AG09319 (cell line): ENCODE results near the gene TAF5L.
"Not testable (repeated sequence)": the region's sequence is repeated elsewhere in the genome, so short reads cannot be mapped to it uniquely, and the experiment has no call there.

Experiments used
- DNase-seq: peaks from one replicate; pipeline ENCODE4 v3.0.0-alpha.2; 2010; ENCODE audit warnings: low read depth; ENCODE audit errors: extremely low read depth
- TF ChIP-seq, protein P1 (sequence below): IDR thresholded peaks from 2 replicates; pipeline ENCODE4 v1.5.1; 2011; ENCODE audit warnings: low read depth, mild to moderate bottlenecking, inconsistent platforms, low read length, moderate library complexity

Gene TAF5L

DNA sequence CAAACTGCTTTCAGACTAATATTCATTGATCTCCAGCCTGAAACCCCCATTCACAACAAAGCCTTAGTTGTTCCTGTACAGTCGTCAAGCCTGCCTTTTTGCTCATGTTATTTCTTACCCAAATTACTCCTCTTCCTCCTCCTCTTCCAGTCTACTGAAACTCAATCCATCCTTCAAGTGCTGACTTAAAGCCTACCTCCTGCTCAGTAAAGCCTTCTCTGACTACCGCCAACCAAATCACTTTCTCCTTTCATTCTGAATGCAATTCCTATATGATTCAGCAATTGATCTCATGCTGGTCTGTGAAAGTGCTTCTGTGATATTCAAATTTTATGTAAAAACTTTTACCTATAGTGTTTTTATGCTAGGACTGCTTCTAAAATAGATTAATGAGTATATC, 18.6 kb downstream of the TAF5L start:
- TF ChIP-seq, protein P1, sequence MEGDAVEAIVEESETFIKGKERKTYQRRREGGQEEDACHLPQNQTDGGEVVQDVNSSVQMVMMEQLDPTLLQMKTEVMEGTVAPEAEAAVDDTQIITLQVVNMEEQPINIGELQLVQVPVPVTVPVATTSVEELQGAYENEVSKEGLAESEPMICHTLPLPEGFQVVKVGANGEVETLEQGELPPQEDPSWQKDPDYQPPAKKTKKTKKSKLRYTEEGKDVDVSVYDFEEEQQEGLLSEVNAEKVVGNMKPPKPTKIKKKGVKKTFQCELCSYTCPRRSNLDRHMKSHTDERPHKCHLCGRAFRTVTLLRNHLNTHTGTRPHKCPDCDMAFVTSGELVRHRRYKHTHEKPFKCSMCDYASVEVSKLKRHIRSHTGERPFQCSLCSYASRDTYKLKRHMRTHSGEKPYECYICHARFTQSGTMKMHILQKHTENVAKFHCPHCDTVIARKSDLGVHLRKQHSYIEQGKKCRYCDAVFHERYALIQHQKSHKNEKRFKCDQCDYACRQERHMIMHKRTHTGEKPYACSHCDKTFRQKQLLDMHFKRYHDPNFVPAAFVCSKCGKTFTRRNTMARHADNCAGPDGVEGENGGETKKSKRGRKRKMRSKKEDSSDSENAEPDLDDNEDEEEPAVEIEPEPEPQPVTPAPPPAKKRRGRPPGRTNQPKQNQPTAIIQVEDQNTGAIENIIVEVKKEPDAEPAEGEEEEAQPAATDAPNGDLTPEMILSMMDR, result no peak

DNA sequence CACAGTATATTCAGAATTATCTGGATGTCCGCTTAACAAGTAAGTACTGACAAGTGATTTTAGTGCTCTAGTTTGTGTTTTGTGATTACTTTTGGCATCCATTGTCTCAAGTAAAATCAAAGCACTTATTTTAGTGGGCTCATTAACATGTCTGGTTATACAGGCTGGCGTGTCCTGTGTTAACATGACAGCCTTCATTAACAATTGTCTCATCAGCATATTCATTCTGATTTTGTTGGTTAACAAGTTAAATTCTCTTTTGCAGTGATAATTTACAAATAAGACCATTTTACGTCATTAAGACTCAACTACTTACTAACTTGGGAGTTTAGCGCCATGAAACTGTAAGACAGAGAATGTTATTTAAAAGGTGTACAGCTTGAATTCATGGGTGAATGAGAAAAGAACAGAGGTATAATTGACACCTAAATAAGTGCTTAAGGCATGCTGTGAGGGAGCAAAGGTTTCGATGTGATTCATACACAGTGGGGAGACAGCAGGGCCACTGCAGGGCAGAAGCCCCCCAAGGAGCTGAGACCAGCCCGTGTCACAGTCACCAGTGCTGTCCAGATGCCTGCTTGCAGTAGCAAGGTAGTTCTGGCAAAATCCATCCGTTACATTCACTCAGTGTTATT, 22.4 kb downstream of the TAF5L start:
- DNase-seq, result no peak
- TF ChIP-seq, protein P1, result no peak

More for the DNA sequence above, 18.6 kb downstream of the TAF5L start:
- no peak for DNase-seq

DNA sequence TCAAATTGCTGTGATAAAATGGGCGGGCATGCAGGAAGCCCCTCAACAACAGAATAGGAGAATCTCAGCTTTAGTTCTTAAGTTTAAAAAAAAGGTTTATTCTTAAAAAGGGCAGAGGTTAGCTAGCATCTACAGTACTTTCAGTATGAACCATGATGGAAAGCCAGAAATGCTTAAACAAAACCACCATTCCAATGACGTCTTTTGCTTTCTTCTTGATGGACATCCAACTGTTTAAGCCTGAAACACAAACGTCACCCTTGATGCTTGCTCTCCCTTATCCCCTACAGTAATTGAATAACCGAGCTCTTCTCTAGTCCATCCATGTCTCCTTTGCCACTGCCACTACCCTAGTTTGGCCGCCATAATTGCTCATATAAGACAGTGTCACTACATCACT, 25.7 kb downstream of the TAF5L start:
- TF ChIP-seq, protein P1, result no peak
- DNase-seq, result no peak

DNA sequence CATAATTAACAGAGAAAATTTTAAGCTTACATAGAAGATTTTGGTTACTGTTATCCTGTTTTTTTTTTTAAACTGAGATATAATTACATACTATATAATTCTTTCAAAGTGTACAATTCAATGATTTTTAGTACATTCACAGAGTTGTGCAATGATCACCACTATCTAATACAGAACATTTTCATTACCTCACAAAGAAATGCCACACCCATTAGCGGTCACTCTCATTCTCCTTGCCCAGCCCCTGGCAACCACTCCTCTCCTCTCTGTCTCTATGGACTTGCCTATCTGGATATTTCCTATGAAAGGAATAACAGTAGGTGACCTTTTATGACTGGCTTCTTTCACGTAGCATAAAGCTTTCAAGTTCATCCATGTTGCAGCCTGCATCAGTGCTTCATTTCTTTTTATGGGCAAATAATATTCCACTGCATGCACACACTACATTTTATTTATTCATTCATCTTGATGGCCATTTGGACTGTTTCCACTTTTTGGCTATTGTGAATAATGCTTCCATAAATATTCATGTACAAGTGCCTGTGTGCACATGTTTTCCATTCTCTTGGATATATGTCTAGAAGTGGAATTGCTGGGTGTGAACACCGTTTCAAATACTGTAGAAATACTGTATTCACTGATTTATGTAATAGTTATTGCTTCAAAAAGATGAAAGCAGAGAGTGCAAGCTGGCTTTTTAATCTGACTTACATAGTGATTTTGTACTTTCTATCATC, 26.5 kb downstream of the TAF5L start:
- TF ChIP-seq, protein P1, result no peak
- DNase-seq, result no peak

DNA sequence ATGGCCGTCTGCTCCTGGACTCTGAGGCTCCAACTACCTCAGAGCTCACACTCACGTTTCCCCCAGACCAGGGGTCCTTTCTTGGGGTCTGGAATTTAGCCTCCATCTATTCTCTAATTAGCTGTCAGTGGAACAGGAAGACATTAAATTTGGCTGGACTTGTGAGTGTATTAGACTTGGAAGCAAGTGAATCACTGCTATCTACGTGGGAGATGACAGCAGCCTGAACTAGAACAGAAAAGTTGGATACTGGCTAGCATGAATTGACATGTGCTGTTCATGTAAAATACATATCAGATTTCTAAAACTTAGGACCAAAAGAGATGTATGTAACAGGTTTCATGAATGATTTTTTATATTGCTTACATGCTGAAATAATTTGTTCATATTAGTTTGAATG, 28.0 kb downstream of the TAF5L start:
- TF ChIP-seq, protein P1, result no peak
- no peak for DNase-seq

DNA sequence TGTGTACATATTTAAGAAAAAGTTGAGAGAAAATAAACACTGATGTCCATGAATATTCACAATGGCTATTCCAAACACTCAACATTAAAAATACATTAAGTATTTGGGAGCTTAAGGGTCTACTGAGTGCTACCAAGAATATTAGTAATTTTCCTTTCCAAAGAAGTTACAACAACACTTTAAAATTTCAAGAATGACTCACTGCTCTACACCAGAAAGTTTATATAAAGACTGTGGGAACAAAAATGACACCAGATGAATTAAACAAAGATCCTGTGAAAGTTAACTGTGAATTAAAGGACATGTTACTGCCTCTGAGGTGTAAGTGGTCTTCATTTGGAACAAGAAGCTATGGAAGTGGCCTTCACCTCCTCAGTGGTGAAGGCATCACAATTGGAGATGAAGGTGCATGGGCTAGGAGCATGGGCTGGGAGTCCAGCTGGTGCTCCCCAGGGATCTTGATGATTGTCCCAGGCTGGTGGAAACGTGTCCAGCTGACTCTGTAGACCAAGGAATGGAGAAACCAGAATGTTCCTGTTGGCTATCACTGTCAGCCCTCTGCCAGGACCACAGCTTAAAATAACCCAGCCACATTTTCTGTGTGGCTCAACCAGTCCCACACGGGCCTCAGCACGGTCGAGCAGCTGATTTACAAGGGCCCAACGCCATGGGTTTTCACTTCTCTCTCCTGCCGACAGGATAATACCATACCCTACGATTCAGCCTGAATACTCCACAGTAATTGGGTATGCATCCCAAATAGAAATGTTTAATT, 28.8 kb downstream of the TAF5L start:
- TF ChIP-seq, protein P1, result no peak
- DNase-seq, result peak; percentile 14

DNA sequence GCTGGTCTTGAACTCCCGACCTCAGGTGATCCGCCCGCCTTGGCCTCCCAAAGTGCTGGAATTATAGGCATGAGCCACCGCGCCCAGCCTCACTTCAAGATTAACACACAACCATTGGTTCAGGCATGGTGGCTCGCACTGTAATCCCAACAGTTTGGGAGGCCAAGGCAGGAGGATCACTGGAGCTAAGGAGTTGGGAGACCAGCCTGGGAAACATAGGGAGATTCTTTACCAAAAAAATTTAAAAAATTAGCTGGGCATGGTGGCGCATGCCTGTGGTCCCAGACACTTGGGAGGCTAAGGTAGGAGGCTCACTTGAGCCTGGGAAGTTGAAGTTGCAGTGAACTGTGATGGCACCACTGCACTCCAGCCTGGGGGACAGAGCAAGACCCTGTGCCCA, 30.0 kb downstream of the TAF5L start:
- not testable (repeated sequence) for DNase-seq
